Measurements from ENCODE around the gene HOXC4.
A peak's percentile ranks its signal among the peaks of the same experiment; 100 is the strongest.
"Not testable (repeated sequence)": the region's sequence is repeated elsewhere in the genome, so short reads cannot be mapped to it uniquely, and the experiment has no call there.

The HOXC4 gene

GRCh38 chr12:54060174-54060974, 6.7 kb downstream of the HOXC4 start:
- DNase-seq = no peak

- DNase-seq = no peak
Measured at GRCh38 chr12:54060975-54061778, 7.5 kb downstream of the HOXC4 start.

GRCh38 chr12:54065677-54066076, 12.0 kb downstream of the HOXC4 start:
- no peak for DNase-seq

GRCh38 chr12:54066408-54066807, 12.8 kb downstream of the HOXC4 start:
- no peak for DNase-seq

- DNase-seq = no peak
Measured at GRCh38 chr12:54068418-54069070, 14.9 kb downstream of the HOXC4 start.

GRCh38 chr12:54071942-54072341, 18.3 kb downstream of the HOXC4 start:
- DNase-seq = no peak

- no peak for DNase-seq
Measured at GRCh38 chr12:54074308-54074707, 20.7 kb downstream of the HOXC4 start.

- DNase-seq = no peak
Measured at GRCh38 chr12:54075409-54075808, 21.8 kb downstream of the HOXC4 start.

- no peak for DNase-seq
Measured at GRCh38 chr12:54075974-54076373, 22.3 kb downstream of the HOXC4 start.

GRCh38 chr12:54077843-54078242, 24.2 kb downstream of the HOXC4 start:
- DNase-seq = not testable (repeated sequence)

GRCh38 chr12:54079115-54079514, 25.5 kb downstream of the HOXC4 start:
- not testable (repeated sequence) for DNase-seq

- not testable (repeated sequence) for DNase-seq
Measured at GRCh38 chr12:54080008-54080924, 26.6 kb downstream of the HOXC4 start.

- not testable (repeated sequence) for DNase-seq
Measured at GRCh38 chr12:54081053-54081514, 27.4 kb downstream of the HOXC4 start.

GRCh38 chr12:54081581-54082396, 28.2 kb downstream of the HOXC4 start:
- peak; percentile 40 for DNase-seq

GRCh38 chr12:54082397-54082892, 28.8 kb downstream of the HOXC4 start:
- DNase-seq = peak; percentile 36

GRCh38 chr12:54088011-54088410, 34.4 kb downstream of the HOXC4 start:
- DNase-seq = not testable (repeated sequence)

- not testable (repeated sequence) for DNase-seq
Measured at GRCh38 chr12:54089465-54089864, 35.8 kb downstream of the HOXC4 start.

GRCh38 chr12:54090312-54090711, 36.7 kb downstream of the HOXC4 start:
- not testable (repeated sequence) for DNase-seq

- not testable (repeated sequence) for DNase-seq
Measured at GRCh38 chr12:54092943-54093342, 39.3 kb downstream of the HOXC4 start.

GRCh38 chr12:54095928-54096327, 42.3 kb downstream of the HOXC4 start:
- not testable (repeated sequence) for DNase-seq

- not testable (repeated sequence) for DNase-seq
Measured at GRCh38 chr12:54098644-54099043, 45.0 kb downstream of the HOXC4 start.
